PC-3 (cell line): ENCODE measurements around the gene SLC44A3. TPM values are rescaled to one million over a fixed set of nuclear protein-coding genes. Genes with fewer than 3 reads are reported as not detected.

Experiments
- ATAC-seq: fragments of 200-7000 bp; cut with Tn5 transposase; 2 replicates; pipeline ENCODE4 v1.9.1; 2020; ENCODE audit warnings: mild to moderate bottlenecking, moderate library complexity
- BruUV-seq: library from RNA; stranded (reverse); fragments of 400-500 nt; replicated peaks from 2 replicates; lab custom pipeline; 2021; lab: Mats Ljungman, UMichigan
- CTCF ChIA-PET: fragments of 300-600 bp; sonication (Branson Sonifier 250); formaldehyde crosslinking; loops from one replicate; lab custom pipeline; 2022; ENCODE audit warnings: antibody characterized with exemption; lab: Charles Lee
- POLR2A ChIA-PET: fragments of 300-600 bp; sonication (Branson Sonifier 250); formaldehyde crosslinking; loops from one replicate; lab custom pipeline; 2022; ENCODE audit warnings: antibody characterized with exemption; ENCODE audit not compliant: unreplicated experiment; lab: Charles Lee
- DNase-seq: peaks from one replicate; pipeline ENCODE4 v3.0.0-alpha.2; 2015
- H2AFZ ChIP-seq: fragments of 300-600 bp; sonication (generic); 2 replicates; pipeline ENCODE4 v1.6.0; 2016; ENCODE audit warnings: antibody characterized with exemption, low read length
- H3F3A ChIP-seq: fragments of 300-600 bp; sonication (generic); one replicate; pipeline ENCODE4 v1.6.0; 2017; ENCODE audit warnings: antibody characterized with exemption, low read length, control low read depth, mild to moderate bottlenecking; ENCODE audit not compliant: unreplicated experiment
- H3K27ac ChIP-seq: fragments of 300-600 bp; sonication (generic); 2 replicates; pipeline ENCODE4 v1.5.1; 2016; ENCODE audit warnings: mild to moderate bottlenecking, low read length
- H3K27me3 ChIP-seq: fragments of 300-600 bp; sonication (generic); 2 replicates; pipeline ENCODE4 v1.6.1; 2016; ENCODE audit warnings: low read length, mixed read lengths
- H3K36me3 ChIP-seq: fragments of 300-600 bp; sonication (generic); 2 replicates; pipeline ENCODE4 v1.6.1; 2016; ENCODE audit warnings: low read depth, mixed run types, low read length, mixed read lengths
- H3K4me1 ChIP-seq: fragments of 300-600 bp; sonication (generic); 2 replicates; pipeline ENCODE4 v1.5.1; 2016; ENCODE audit warnings: low read length; ENCODE audit not compliant: insufficient read depth
- H3K4me2 ChIP-seq: fragments of 300-600 bp; sonication (generic); 2 replicates; pipeline ENCODE4 v1.6.0; 2016; ENCODE audit warnings: low read length
- H3K4me3 ChIP-seq: fragments of 300-600 bp; sonication (generic); 2 replicates; pipeline ENCODE4 v1.5.1; 2016; ENCODE audit warnings: mild to moderate bottlenecking, low read length, mixed read lengths
- H3K79me2 ChIP-seq: fragments of 300-600 bp; sonication (generic); 2 replicates; pipeline ENCODE4 v1.6.1; 2017; ENCODE audit warnings: low read length, mixed read lengths
- H3K9ac ChIP-seq: fragments of 300-600 bp; sonication (generic); 2 replicates; pipeline ENCODE4 v1.6.0; 2016; ENCODE audit warnings: mild to moderate bottlenecking, low read length
- H3K9me2 ChIP-seq: fragments of 300-600 bp; sonication (generic); replicated peaks from 2 replicates; pipeline ENCODE4 v1.6.1; 2016; ENCODE audit warnings: mixed run types, low read length, mixed read lengths
- H3K9me3 ChIP-seq: fragments of 300-600 bp; sonication (generic); 2 replicates; pipeline ENCODE4 v1.6.1; 2016; ENCODE audit warnings: low read length, mixed read lengths
- H4K20me1 ChIP-seq: fragments of 300-600 bp; sonication (generic); 2 replicates; pipeline ENCODE4 v1.6.1; 2016; ENCODE audit warnings: low read length, mixed read lengths
- EZH2 ChIP-seq: fragments of 300-600 bp; sonication (generic); IDR thresholded peaks from one replicate; pipeline ENCODE4 v1.6.1; 2017; ENCODE audit warnings: antibody characterized with exemption, mild to moderate bottlenecking, low read length; ENCODE audit not compliant: unreplicated experiment
- EZH2phosphoT487 ChIP-seq: fragments of 300-600 bp; sonication (generic); IDR thresholded peaks from 2 replicates; pipeline ENCODE4 v1.6.1; 2018; ENCODE audit warnings: mild to moderate bottlenecking, antibody characterized with exemption, low read length, borderline replicate concordance
- intact Hi-C: fragments of 100-400 bp; cut with micrococcal nuclease; formaldehyde crosslinking; loops from 2 replicates; pipeline ENCODE4 v1.9.0; 2023
- total RNA-seq: library from RNA; depleted of rRNA; stranded (reverse); fragments of >200 nt; gene quantifications from 2 replicates; pipeline ENCODE4 v1.2.3, GENCODE V29; 2014
- TF ChIP-seq, protein P1 (sequence below): fragments of 300-600 bp; sonication (generic); conservative IDR thresholded peaks from 2 replicates; pipeline ENCODE4 v1.5.1; 2017; ENCODE audit warnings: antibody characterized with exemption, low read depth, mild to moderate bottlenecking, low read length

Gene SLC44A3
- total RNA-seq, 1 experiment from 2014 or later: 9.2 TPM

DNA sequence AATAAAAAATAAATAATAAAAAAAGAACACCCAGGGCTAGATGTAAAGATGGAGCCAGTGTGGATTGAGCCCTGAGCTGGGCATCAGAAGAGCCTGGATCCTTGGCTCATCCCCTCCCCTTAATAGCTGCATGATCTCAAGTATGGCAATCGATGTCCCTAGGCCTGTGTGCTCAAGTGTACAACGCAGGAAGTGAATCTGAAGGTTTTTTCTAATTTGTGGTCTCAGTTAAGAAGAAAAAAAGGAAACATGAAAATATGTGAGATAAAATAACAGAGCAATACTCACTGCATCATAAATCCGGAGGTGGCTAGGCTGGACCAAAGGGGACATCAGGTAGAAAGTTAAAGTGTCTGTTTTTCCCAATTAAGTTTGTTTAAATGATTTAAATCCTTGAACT, 47.3 kb upstream of the SLC44A3 start:
- no peak for ATAC-seq
- no peaks in the 10 kb centered on the region for H3F3A ChIP-seq
- TF ChIP-seq EZH2 (no peak), EZH2phosphoT487 (no peak)
- TF ChIP-seq, protein P1, sequence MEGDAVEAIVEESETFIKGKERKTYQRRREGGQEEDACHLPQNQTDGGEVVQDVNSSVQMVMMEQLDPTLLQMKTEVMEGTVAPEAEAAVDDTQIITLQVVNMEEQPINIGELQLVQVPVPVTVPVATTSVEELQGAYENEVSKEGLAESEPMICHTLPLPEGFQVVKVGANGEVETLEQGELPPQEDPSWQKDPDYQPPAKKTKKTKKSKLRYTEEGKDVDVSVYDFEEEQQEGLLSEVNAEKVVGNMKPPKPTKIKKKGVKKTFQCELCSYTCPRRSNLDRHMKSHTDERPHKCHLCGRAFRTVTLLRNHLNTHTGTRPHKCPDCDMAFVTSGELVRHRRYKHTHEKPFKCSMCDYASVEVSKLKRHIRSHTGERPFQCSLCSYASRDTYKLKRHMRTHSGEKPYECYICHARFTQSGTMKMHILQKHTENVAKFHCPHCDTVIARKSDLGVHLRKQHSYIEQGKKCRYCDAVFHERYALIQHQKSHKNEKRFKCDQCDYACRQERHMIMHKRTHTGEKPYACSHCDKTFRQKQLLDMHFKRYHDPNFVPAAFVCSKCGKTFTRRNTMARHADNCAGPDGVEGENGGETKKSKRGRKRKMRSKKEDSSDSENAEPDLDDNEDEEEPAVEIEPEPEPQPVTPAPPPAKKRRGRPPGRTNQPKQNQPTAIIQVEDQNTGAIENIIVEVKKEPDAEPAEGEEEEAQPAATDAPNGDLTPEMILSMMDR: no peak
- ChIA-PET CTCF (no interaction called here), POLR2A (no interaction called here)
- H3K4me3 ChIP-seq: no peak overlapping the region
- peaks cover 17% of the 10 kb centered on the region; the same call in 1 of the 2 replicates for H3K4me1 ChIP-seq
- no peaks in the 10 kb centered on the region for H3K27me3 ChIP-seq
- no peak overlapping the region for H3K4me2 ChIP-seq
- BruUV-seq: no TSS peak
- no peak overlapping the region for H3K9ac ChIP-seq
- no peak for DNase-seq
- no peak overlapping the region for H3K27ac ChIP-seq
- H2AFZ ChIP-seq: no peak overlapping the region
- H4K20me1 ChIP-seq: no peaks in the 10 kb centered on the region
- no peaks in the 10 kb centered on the region for H3K36me3 ChIP-seq
- H3K9me3 ChIP-seq: no peaks in the 10 kb centered on the region
- intact Hi-C loops: no loop called here
- no peaks in the 10 kb centered on the region for H3K9me2 ChIP-seq
- H3K79me2 ChIP-seq: no peaks in the 10 kb centered on the region

DNA sequence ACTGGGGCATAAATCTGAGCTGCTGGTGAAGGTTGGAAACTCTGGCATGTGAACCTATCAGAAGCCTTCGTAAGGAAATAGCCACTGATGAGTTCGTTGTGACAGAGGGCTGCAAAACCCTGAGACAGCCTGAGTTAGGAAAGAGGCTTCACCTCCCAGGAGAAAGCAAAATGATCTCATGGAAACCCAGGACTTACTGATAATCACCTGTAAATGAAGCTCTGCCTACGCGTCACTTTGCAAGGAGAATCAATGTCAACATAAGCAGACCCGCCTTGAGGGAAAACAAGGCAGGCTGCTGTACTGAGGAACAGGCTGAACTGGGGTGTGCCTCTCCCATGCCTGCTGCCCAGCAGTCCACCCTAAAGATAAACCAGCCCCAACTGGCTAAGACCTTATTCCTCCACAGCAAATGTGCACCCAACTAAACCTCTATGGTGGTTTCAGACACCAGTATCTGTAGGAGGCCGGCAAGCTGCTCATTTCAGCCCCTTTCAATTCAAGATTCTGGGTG, 46.8 kb upstream of the SLC44A3 start:
- intact Hi-C loops: no loop called here
- peaks cover 17% of the 10 kb centered on the region; the same call in 1 of the 2 replicates for H3K4me1 ChIP-seq
- TF ChIP-seq, protein P1: no peak
- TF ChIP-seq EZH2phosphoT487: no peak
- no peaks in the 10 kb centered on the region for H3K9me2 ChIP-seq
- no peak overlapping the region for H3K27ac ChIP-seq
- no peak overlapping the region for H3K4me2 ChIP-seq
- ChIA-PET POLR2A (no interaction called here), CTCF (no interaction called here)
- H3K36me3 ChIP-seq: no peaks in the 10 kb centered on the region
- H3K9me3 ChIP-seq: no peaks in the 10 kb centered on the region
- H3K4me3 ChIP-seq: no peak overlapping the region
- ATAC-seq: no peak
- no peak overlapping the region for H2AFZ ChIP-seq
- H3F3A ChIP-seq: no peaks in the 10 kb centered on the region
- H3K79me2 ChIP-seq: no peaks in the 10 kb centered on the region
- no peak overlapping the region for H3K9ac ChIP-seq
- DNase-seq: no peak
- H3K27me3 ChIP-seq: no peaks in the 10 kb centered on the region
- H4K20me1 ChIP-seq: no peaks in the 10 kb centered on the region
- BruUV-seq: no TSS peak

DNA sequence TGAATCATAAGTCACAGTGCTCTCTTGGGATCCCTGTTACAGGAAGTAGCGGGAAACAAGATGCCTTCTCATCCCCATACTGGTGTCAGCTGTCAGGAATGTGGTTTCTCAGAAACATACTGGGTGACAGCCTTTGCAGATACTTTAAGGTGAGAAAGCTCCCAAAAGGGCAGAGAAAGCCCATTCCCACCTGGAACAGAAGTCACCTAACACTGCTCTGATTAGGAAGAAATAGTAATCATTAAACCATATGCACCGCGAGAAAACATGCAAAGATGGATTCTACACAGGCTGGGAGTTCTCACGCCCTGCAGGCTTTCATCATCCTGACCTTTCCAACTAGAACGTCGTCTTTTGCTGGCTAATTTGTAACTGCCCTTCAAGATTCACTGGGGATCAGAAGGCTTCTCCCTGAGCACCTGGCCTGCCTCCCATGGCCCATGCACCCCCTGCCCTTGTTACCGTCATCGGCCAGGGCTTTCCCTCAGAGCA, 46.2 kb upstream of the SLC44A3 start:
- DNase-seq: peak; percentile 51
- H3K27ac ChIP-seq: no peak overlapping the region

More for the DNA sequence above, 46.2 kb upstream of the SLC44A3 start:
- Histone ChIP-seq H3K79me2 (no peaks in the 10 kb centered on the region), H3K9ac (no peak overlapping the region), H3K9me2 (no peaks in the 10 kb centered on the region), H3F3A (no peaks in the 10 kb centered on the region), H3K36me3 (no peaks in the 10 kb centered on the region), H3K4me2 (no peak overlapping the region), H2AFZ (no peak overlapping the region), H3K4me1 (peaks cover 17% of the 10 kb centered on the region; the same call in 1 of the 2 replicates), H3K27me3 (no peaks in the 10 kb centered on the region), H4K20me1 (no peaks in the 10 kb centered on the region), H3K4me3 (no peak overlapping the region), H3K9me3 (no peaks in the 10 kb centered on the region)
- POLR2A ChIA-PET: no interaction called here
- no TSS peak for BruUV-seq
- ATAC-seq: no peak
- no peak for TF ChIP-seq EZH2phosphoT487
- TF ChIP-seq EZH2: no peak
- TF ChIP-seq, protein P1: no peak
- CTCF ChIA-PET: no interaction called here
- intact Hi-C loops: no loop called here
